ENCODE results near the gene SNX33.
"Not testable (repeated sequence)": the region's sequence is repeated elsewhere in the genome, so short reads cannot be mapped to it uniquely, and the experiment has no call there.

Gene SNX33

DNA sequence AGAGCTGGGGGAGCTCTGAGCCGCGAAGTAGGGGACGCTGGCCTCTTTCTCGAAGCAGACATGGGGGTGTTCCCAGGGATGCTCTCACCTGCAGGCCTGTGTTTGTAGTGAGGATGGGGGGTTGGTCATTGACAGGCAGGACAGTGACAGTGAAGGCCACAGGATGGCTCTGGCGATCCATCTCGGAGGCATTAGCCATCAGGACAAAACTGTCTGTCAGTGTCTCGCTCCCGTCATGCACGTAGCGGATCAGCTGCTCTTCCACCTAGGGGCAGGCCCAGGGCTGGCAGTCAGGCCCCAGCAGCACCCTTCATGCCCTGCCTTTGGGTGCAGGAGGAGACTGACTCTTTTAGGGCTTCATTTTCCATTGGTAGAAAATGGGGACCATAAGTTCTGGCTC, 36.9 kb downstream of the SNX33 start:
- Histone ChIP-seq H3K36me3 (ENCODE audit: insufficient read depth, low read length) (no peaks in the 10 kb centered on the region), H3K9me3 (ENCODE audit: low read depth, low read length) (no peaks in the 10 kb centered on the region), H3K9ac (ENCODE audit: insufficient read length) (no peak overlapping the region), H3K4me3 (no peak overlapping the region), H3K27ac (no peak overlapping the region)
- DNase-seq (ENCODE audit: low read depth, low spot score), result no peak
- no peak for TF ChIP-seq FOXP2 (optimal IDR thresholded peaks at IDR 0.05; ENCODE audit: control extremely low read depth, extremely low read length, insufficient read depth)
- TF ChIP-seq POLR2AphosphoS5 (IDR thresholded peaks at IDR 0.05; ENCODE audit: borderline replicate concordance, low read depth, low read length), result no peak
- no peak for TF ChIP-seq EZH2 (IDR thresholded peaks at IDR 0.05)

DNA sequence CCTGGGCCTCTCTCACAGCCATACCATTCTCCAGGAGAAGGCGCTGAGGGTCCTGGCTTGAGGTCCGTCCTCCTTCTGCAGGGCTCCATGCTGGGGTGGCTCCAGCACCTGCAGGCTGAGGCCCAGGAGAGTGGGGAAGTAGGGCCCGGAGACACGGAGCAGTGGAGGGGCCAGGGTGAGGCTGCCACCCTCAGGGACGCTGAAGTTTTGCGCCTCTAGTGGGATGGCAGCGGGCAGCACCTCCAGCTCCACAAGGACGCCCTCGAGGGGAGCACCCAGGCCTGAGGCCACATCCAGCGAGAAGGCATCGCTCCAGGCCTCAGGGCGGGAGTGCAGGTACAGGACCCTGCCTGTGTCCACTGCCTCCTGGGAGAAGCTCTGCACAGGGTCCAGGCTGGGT, 37.5 kb downstream of the SNX33 start:
- Histone ChIP-seq H3K9ac (ENCODE audit: insufficient read length) (no peak overlapping the region), H3K9me3 (ENCODE audit: low read depth, low read length) (no peaks in the 10 kb centered on the region), H3K27ac (no peak overlapping the region), H3K4me3 (no peak overlapping the region), H3K36me3 (ENCODE audit: insufficient read depth, low read length) (no peaks in the 10 kb centered on the region)
- TF ChIP-seq EZH2 (IDR thresholded peaks at IDR 0.05) (no peak), POLR2AphosphoS5 (IDR thresholded peaks at IDR 0.05; ENCODE audit: borderline replicate concordance, low read depth, low read length) (no peak), FOXP2 (optimal IDR thresholded peaks at IDR 0.05; ENCODE audit: control extremely low read depth, extremely low read length, insufficient read depth) (no peak)
- no peak for DNase-seq (ENCODE audit: low read depth, low spot score)

DNA sequence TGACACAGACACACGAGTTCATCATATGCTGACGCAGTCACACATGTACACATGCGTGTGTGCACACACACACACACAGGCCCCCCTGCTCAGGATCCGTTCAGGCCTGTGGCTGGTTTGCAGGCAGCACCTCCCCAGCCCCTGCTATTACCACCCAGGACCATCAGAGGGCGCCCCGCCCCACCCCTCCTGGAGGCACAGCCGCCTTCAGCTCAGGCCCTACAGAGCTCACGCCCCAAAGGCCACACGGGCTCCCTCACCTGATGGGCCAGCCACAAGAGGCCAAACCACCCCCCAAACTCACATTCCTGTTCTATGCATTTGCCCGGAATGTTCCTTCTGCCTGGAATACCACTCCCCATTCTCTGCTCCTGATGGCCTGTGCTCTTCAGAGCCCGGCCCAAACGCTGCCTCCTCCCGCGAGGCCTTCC, 38.5 kb downstream of the SNX33 start:
- H3K9ac ChIP-seq (ENCODE audit: insufficient read length); H3K36me3 ChIP-seq (ENCODE audit: insufficient read depth, low read length); H3K4me3 ChIP-seq; DNase-seq (ENCODE audit: low read depth, low spot score); H3K27ac ChIP-seq; H3K9me3 ChIP-seq (ENCODE audit: low read depth, low read length): not testable (repeated sequence)

GRCh38 chr15:75687486-75688277, 40.0 kb downstream of the SNX33 start:
- no peak for TF ChIP-seq FOXP2 (optimal IDR thresholded peaks at IDR 0.05; ENCODE audit: control extremely low read depth, extremely low read length, insufficient read depth)
- no peak for TF ChIP-seq POLR2AphosphoS5 (IDR thresholded peaks at IDR 0.05; ENCODE audit: borderline replicate concordance, low read depth, low read length)
- TF ChIP-seq EZH2 (IDR thresholded peaks at IDR 0.05), result no peak
- no peak overlapping the region for H3K4me3 ChIP-seq
- H3K36me3 ChIP-seq (ENCODE audit: insufficient read depth, low read length), result no peaks in the 10 kb centered on the region
- H3K9ac ChIP-seq (ENCODE audit: insufficient read length), result no peak overlapping the region
- H3K9me3 ChIP-seq (ENCODE audit: low read depth, low read length), result no peaks in the 10 kb centered on the region
- no peak overlapping the region for H3K27ac ChIP-seq
- no peak for DNase-seq (ENCODE audit: low read depth, low spot score)

GRCh38 chr15:75688278-75688557, 40.5 kb downstream of the SNX33 start:
- TF ChIP-seq EZH2 (IDR thresholded peaks at IDR 0.05) (no peak), POLR2AphosphoS5 (IDR thresholded peaks at IDR 0.05; ENCODE audit: borderline replicate concordance, low read depth, low read length) (no peak), FOXP2 (optimal IDR thresholded peaks at IDR 0.05; ENCODE audit: control extremely low read depth, extremely low read length, insufficient read depth) (no peak)
- no peak for DNase-seq (ENCODE audit: low read depth, low spot score)
- H3K4me3 ChIP-seq, result no peak overlapping the region
- H3K27ac ChIP-seq, result no peak overlapping the region
- no peaks in the 10 kb centered on the region for H3K9me3 ChIP-seq (ENCODE audit: low read depth, low read length)
- no peaks in the 10 kb centered on the region for H3K36me3 ChIP-seq (ENCODE audit: insufficient read depth, low read length)
- H3K9ac ChIP-seq (ENCODE audit: insufficient read length), result no peak overlapping the region

DNA sequence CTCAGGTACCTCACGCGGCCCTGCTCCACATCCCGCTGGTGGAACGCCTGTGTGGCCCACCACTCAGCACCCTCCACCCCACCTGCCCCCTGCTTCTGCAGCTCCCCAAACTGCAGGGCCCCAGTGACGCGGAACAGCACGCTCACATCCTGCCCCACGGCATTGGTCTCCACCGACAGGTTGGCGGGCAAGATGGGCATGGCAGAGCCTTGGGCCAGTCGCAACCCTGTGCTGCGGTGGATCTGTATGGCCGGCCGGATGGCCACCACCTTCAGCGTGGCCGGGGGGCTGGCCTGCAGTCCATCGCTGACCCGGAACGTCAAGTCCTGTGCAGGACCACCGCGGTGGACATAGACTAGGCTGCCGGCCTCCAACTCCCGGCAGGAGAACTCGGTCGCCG, 41.1 kb downstream of the SNX33 start:
- no peaks in the 10 kb centered on the region for H3K36me3 ChIP-seq (ENCODE audit: insufficient read depth, low read length)
- no peak overlapping the region for H3K27ac ChIP-seq
- no peak for DNase-seq (ENCODE audit: low read depth, low spot score)
- TF ChIP-seq FOXP2 (optimal IDR thresholded peaks at IDR 0.05; ENCODE audit: control extremely low read depth, extremely low read length, insufficient read depth) (no peak), EZH2 (IDR thresholded peaks at IDR 0.05) (no peak), POLR2AphosphoS5 (IDR thresholded peaks at IDR 0.05; ENCODE audit: borderline replicate concordance, low read depth, low read length) (no peak)
- no peak overlapping the region for H3K9ac ChIP-seq (ENCODE audit: insufficient read length)
- H3K4me3 ChIP-seq, result no peak overlapping the region
- no peaks in the 10 kb centered on the region for H3K9me3 ChIP-seq (ENCODE audit: low read depth, low read length)

DNA sequence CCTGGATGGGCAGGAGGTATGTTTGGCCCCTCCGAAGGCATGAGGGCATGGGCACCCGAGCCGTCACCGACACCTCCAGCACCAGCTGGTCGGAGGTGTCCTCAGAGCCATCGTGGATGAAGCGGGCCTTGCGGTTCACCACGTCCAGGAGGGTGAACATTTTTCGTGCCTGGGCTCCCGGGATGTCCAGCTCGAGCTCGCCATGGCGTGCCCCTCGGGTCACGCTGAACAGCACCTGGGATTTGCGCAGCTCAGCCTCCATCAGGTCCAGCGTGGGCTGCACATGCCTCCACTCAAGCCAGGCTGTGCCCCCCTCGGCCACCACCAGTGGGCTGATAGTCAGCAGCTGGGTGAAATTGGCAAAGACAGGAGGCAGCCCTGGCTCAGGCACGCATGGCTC, 41.7 kb downstream of the SNX33 start:
- not testable (repeated sequence) for H3K36me3 ChIP-seq (ENCODE audit: insufficient read depth, low read length); DNase-seq (ENCODE audit: low read depth, low spot score)

GRCh38 chr15:75692311-75692710, 44.6 kb downstream of the SNX33 start:
- not testable (repeated sequence) for H3K9me3 ChIP-seq (ENCODE audit: low read depth, low read length); DNase-seq (ENCODE audit: low read depth, low spot score); H3K4me3 ChIP-seq; H3K9ac ChIP-seq (ENCODE audit: insufficient read length); H3K27ac ChIP-seq; H3K36me3 ChIP-seq (ENCODE audit: insufficient read depth, low read length)

More for the DNA sequence above, 41.7 kb downstream of the SNX33 start:
- not testable (repeated sequence) for H3K9ac ChIP-seq (ENCODE audit: insufficient read length); H3K4me3 ChIP-seq; H3K27ac ChIP-seq; H3K9me3 ChIP-seq (ENCODE audit: low read depth, low read length)

- not testable (repeated sequence) for DNase-seq (ENCODE audit: low read depth, low spot score); H3K36me3 ChIP-seq (ENCODE audit: insufficient read depth, low read length); H3K27ac ChIP-seq; H3K4me3 ChIP-seq; H3K9me3 ChIP-seq (ENCODE audit: low read depth, low read length); H3K9ac ChIP-seq (ENCODE audit: insufficient read length)
Observed at GRCh38 chr15:75693028-75693427, 45.3 kb downstream of the SNX33 start.

Measured in SK-N-MC (cell line).